ENCODE measurements around the gene CTNNBL1.

DNA sequence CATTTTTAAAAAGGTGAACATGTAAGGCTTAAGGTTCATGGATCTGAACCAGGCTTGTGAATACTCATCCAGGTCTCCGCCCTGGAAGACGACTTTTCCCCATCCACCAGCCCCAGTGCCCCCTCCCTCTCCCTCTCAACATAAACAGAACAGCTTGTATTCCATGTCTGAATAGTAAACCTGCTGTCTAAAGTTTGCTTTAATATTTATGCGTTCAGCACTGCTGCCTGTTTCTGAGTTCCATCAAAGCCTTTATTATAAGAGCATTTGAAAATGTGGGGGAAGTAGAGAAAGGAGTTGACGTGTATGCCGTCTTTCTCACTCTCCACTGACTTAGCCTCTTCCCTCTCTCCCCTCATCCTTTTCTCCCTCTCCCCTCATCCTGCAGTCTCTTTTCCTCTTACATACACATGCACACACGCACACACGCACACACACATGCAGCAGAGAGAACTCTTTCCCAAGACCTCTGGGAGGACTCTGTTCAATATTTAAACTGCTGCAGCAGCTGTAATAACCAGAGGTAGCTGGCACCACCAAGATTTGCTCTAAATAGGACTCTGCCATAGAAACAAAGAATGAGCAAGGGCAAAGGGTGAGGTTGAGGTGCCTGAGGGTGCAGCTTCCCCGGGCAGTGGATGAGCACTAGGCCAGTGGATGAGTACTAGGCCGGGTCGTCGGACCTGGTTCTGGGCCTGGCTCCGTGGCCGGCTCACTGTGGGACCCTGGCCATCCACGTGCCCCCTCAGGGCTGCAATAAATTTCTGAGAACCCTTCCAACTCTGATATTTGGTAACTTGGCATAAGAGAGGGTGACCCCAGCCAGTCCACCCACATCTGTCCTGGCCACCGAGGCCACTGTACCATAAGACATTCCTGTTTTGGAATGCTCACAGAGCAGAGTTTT is 173.7 kb downstream of the CTNNBL1 start:
- no peak for TF ChIP-seq POLR2A (IDR thresholded peaks at IDR 0.05)
- TF ChIP-seq, protein P1, sequence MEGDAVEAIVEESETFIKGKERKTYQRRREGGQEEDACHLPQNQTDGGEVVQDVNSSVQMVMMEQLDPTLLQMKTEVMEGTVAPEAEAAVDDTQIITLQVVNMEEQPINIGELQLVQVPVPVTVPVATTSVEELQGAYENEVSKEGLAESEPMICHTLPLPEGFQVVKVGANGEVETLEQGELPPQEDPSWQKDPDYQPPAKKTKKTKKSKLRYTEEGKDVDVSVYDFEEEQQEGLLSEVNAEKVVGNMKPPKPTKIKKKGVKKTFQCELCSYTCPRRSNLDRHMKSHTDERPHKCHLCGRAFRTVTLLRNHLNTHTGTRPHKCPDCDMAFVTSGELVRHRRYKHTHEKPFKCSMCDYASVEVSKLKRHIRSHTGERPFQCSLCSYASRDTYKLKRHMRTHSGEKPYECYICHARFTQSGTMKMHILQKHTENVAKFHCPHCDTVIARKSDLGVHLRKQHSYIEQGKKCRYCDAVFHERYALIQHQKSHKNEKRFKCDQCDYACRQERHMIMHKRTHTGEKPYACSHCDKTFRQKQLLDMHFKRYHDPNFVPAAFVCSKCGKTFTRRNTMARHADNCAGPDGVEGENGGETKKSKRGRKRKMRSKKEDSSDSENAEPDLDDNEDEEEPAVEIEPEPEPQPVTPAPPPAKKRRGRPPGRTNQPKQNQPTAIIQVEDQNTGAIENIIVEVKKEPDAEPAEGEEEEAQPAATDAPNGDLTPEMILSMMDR (IDR thresholded peaks at IDR 0.05) = no peak

Data from uterus (tissue), 2 donors.